HepG2 (cell line): ENCODE data around the gene KANK4. TPM values are rescaled to one million over a fixed set of nuclear protein-coding genes. Genes with fewer than 3 reads are reported as not detected.
A peak's percentile ranks its signal among the peaks of the same experiment; 100 is the strongest.

ENCODE experiments used
- CHCHD3 ChIP-seq: sonication (generic); formaldehyde crosslinking; IDR thresholded peaks from 2 replicates; pipeline ENCODE4 v1.8.0; 2022; ENCODE audit warnings: mild to moderate bottlenecking, missing genetic modification reagents, moderate library complexity
- EP300 ChIP-seq, 3 experiments: sonication (generic) in 1 of 3; formaldehyde crosslinking in 1 of 3; IDR thresholded peaks; 2 replicates each; pipeline versions ENCODE4 v1.5.1 to v1.6.1; 2011 to 2020; ENCODE audit warnings: low read depth in 2 of 3, low read length in 2 of 3, borderline replicate concordance in 1 of 3, improper control_type of control experiment in 1 of 3, mild to moderate bottlenecking in 1 of 3, missing genetic modification reagents in 1 of 3, moderate library complexity in 1 of 3
- HCFC1 ChIP-seq: fragments of 150-350 bp; IDR thresholded peaks from 2 replicates; pipeline ENCODE4 v1.6.1; 2014; ENCODE audit warnings: low read depth, low read length
- HOXA5 ChIP-seq: sonication (generic); formaldehyde crosslinking; IDR thresholded peaks from 2 replicates; pipeline ENCODE4 v1.4.0; 2020; ENCODE audit warnings: missing genetic modification reagents
- IKZF1 ChIP-seq: fragments of 450-650 bp; IDR thresholded peaks from 2 replicates; pipeline ENCODE4 v1.7.1; 2016
- KDM2A ChIP-seq: sonication (generic); formaldehyde crosslinking; IDR thresholded peaks from 2 replicates; pipeline ENCODE4 v1.4.0; 2020; ENCODE audit warnings: low read depth, missing genetic modification reagents, borderline replicate concordance
- KDM3A ChIP-seq: IDR thresholded peaks from 2 replicates; pipeline ENCODE4 v1.6.1; 2018; ENCODE audit warnings: low read depth, missing compliant biosample characterization
- MAF1 ChIP-seq: sonication (generic); formaldehyde crosslinking; IDR thresholded peaks from 2 replicates; pipeline ENCODE4 v1.5.0; 2020; ENCODE audit warnings: missing genetic modification reagents, borderline replicate concordance
- NAIF1 ChIP-seq: sonication (generic); formaldehyde crosslinking; IDR thresholded peaks from 2 replicates; pipeline ENCODE4 v1.5.0; 2020; ENCODE audit warnings: mild to moderate bottlenecking, missing genetic modification reagents, borderline replicate concordance
- NR1H2 ChIP-seq: sonication (generic); formaldehyde crosslinking; IDR thresholded peaks from 2 replicates; pipeline ENCODE4 v1.8.1; 2022; ENCODE audit warnings: low read depth, missing genetic modification reagents, borderline replicate concordance
- NR2F2 ChIP-seq: IDR thresholded peaks from 2 replicates; pipeline ENCODE4 v1.6.1; 2012; ENCODE audit warnings: low read depth, inconsistent platforms, borderline replicate concordance
- PHF20 ChIP-seq: sonication (generic); formaldehyde crosslinking; IDR thresholded peaks from 2 replicates; pipeline ENCODE4 v1.5.0; 2020; ENCODE audit warnings: mild to moderate bottlenecking, missing genetic modification reagents
- RBAK ChIP-seq: sonication (generic); formaldehyde crosslinking; IDR thresholded peaks from 2 replicates; pipeline ENCODE4 v1.5.1; 2020; ENCODE audit warnings: mild to moderate bottlenecking, missing genetic modification reagents
- SOX5 ChIP-seq: IDR thresholded peaks from 2 replicates; pipeline ENCODE4 v1.6.1; 2016; ENCODE audit warnings: borderline replicate concordance
- SPEN ChIP-seq: sonication (generic); formaldehyde crosslinking; IDR thresholded peaks from 2 replicates; pipeline ENCODE4 v1.5.1; 2020; ENCODE audit warnings: low read depth, mild to moderate bottlenecking, missing genetic modification reagents
- SRY ChIP-seq: sonication (generic); formaldehyde crosslinking; IDR thresholded peaks from 2 replicates; pipeline ENCODE4 v1.8.0; 2022; ENCODE audit warnings: mild to moderate bottlenecking, missing genetic modification reagents
- SSRP1 ChIP-seq: IDR thresholded peaks from 2 replicates; pipeline ENCODE4 v1.6.1; 2016; ENCODE audit warnings: control low read depth
- XRCC5 ChIP-seq: fragments of 200-400 bp; formaldehyde crosslinking; optimal IDR thresholded peaks from 2 replicates; pipeline ENCODE3; 2017; ENCODE audit warnings: mild to moderate bottlenecking, low read length
- ZFX ChIP-seq: sonication (generic); formaldehyde crosslinking; IDR thresholded peaks from 2 replicates; pipeline ENCODE4 v1.4.0; 2020; ENCODE audit warnings: mild to moderate bottlenecking, low read depth, missing genetic modification reagents, moderate library complexity
- ZNF232 ChIP-seq: sonication (generic); formaldehyde crosslinking; IDR thresholded peaks from 2 replicates; pipeline ENCODE4 v1.4.0; 2020; ENCODE audit warnings: missing genetic modification reagents, borderline replicate concordance
- ZNF430 ChIP-seq: sonication (generic); formaldehyde crosslinking; IDR thresholded peaks from 2 replicates; pipeline ENCODE4 v1.9.0; 2021; ENCODE audit warnings: mild to moderate bottlenecking, missing genetic modification reagents
- ZNF468 ChIP-seq: sonication (generic); formaldehyde crosslinking; IDR thresholded peaks from 2 replicates; pipeline ENCODE4 v1.8.0; 2022; ENCODE audit warnings: mild to moderate bottlenecking, moderate library complexity, missing genetic modification reagents
- ZNF629 ChIP-seq: sonication (generic); formaldehyde crosslinking; conservative IDR thresholded peaks from 2 replicates; pipeline ENCODE4 v1.5.0; 2020; ENCODE audit warnings: missing genetic modification reagents
- polyA plus RNA-seq, 8 experiments: library from polyadenylated mRNA; depleted of rRNA in 3 of 8; stranded (reverse) in 7 of 8; unstranded in 1 of 8; fragments of >200 nt; fragmentation: Illumina TruSeq in 4 of 8; extraction: Trizol in 4 of 8; gene quantifications; 2 replicates each; pipeline versions ENCODE4 v1.2.1 to v1.2.3, GENCODE V29; 2011 to 2016; ENCODE audit warnings: low read depth in 4 of 8, missing spikeins in 1 of 8, mixed read lengths in 1 of 8; ENCODE audit not compliant: insufficient read depth in 1 of 8
- total RNA-seq, 5 experiments: library from RNA; depleted of rRNA; stranded (reverse); fragments of >200 nt; fragmentation: Illumina TruSeq; extraction: Trizol; gene quantifications; 2 replicates each; pipeline ENCODE4 v1.2.3, GENCODE V29; 2016; ENCODE audit warnings: low read depth in 1 of 5
- TF ChIP-seq, protein P1 (sequence below): IDR thresholded peaks from 2 replicates; pipeline ENCODE4 v1.6.1; 2018; ENCODE audit warnings: missing genetic modification reagents, mild to moderate bottlenecking, missing compliant biosample characterization
- TF ChIP-seq, protein P2 (sequence below): sonication (generic); formaldehyde crosslinking; IDR thresholded peaks from 2 replicates; pipeline ENCODE4 v1.5.0; 2020; ENCODE audit warnings: missing genetic modification reagents
- TF ChIP-seq, protein P3 (sequence below): sonication (generic); formaldehyde crosslinking; IDR thresholded peaks from 2 replicates; pipeline ENCODE4 v1.4.0; 2020; ENCODE audit warnings: missing genetic modification reagents
- TF ChIP-seq, protein P4 (sequence below): sonication (generic); formaldehyde crosslinking; IDR thresholded peaks from 2 replicates; pipeline ENCODE4 v1.4.0; 2020; ENCODE audit warnings: missing genetic modification reagents, mild to moderate bottlenecking, borderline replicate concordance

Gene KANK4
- total and polyA plus RNA-seq, 2 of the 13 experiments (the other 11 are each of a cell fraction or from before 2014, with no cell fraction given), result 16.1 to 25.7 TPM

DNA sequence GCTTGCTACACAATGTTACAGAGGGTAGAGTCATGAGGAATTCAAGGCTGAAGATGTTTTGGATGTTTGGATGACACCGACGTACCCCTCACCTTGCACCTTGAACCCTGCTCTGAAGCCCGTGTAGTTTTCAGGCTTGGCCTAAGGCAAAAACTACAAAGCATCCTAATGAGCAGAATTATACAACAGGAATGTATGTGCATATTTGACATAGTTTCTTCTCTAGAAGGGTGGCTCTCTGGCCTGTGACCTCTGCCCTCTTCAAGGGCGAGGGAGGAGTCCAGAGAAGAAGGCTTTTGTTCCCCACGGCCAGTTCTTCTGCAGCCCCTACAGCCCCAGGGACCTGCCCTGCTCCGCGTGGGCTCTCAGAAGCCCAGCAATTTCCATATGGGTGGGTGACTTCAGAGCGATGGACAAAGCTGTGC is 81.3 kb downstream of the KANK4 start (continued):
- peak; percentile 42; the same call in 1 of the 2 replicates for TF ChIP-seq SPEN (CRISPR knock-in tag)
- TF ChIP-seq RBAK, result no peak
- peak; percentile 75 to 91; a peak in 3 of 4 replicates for TF ChIP-seq EP300 (IDR thresholded peaks at IDR 0.05; ENCODE audit: low read depth in 2 of 2, low read length in 2 of 2)
- TF ChIP-seq EP300 (CRISPR knock-in tag; IDR thresholded peaks at IDR 0.05; ENCODE audit: borderline replicate concordance), result peak; percentile 92
- TF ChIP-seq, protein P1, sequence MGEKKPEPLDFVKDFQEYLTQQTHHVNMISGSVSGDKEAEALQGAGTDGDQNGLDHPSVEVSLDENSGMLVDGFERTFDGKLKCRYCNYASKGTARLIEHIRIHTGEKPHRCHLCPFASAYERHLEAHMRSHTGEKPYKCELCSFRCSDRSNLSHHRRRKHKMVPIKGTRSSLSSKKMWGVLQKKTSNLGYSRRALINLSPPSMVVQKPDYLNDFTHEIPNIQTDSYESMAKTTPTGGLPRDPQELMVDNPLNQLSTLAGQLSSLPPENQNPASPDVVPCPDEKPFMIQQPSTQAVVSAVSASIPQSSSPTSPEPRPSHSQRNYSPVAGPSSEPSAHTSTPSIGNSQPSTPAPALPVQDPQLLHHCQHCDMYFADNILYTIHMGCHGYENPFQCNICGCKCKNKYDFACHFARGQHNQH (CRISPR knock-in tag), result peak; percentile 73
- TF ChIP-seq, protein P2, sequence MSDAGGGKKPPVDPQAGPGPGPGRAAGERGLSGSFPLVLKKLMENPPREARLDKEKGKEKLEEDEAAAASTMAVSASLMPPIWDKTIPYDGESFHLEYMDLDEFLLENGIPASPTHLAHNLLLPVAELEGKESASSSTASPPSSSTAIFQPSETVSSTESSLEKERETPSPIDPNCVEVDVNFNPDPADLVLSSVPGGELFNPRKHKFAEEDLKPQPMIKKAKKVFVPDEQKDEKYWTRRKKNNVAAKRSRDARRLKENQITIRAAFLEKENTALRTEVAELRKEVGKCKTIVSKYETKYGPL (CRISPR knock-in tag), result peak; percentile 95
- no peak for TF ChIP-seq MAF1 (CRISPR knock-in tag)
- TF ChIP-seq HOXA5, result no peak
- TF ChIP-seq, protein P3, sequence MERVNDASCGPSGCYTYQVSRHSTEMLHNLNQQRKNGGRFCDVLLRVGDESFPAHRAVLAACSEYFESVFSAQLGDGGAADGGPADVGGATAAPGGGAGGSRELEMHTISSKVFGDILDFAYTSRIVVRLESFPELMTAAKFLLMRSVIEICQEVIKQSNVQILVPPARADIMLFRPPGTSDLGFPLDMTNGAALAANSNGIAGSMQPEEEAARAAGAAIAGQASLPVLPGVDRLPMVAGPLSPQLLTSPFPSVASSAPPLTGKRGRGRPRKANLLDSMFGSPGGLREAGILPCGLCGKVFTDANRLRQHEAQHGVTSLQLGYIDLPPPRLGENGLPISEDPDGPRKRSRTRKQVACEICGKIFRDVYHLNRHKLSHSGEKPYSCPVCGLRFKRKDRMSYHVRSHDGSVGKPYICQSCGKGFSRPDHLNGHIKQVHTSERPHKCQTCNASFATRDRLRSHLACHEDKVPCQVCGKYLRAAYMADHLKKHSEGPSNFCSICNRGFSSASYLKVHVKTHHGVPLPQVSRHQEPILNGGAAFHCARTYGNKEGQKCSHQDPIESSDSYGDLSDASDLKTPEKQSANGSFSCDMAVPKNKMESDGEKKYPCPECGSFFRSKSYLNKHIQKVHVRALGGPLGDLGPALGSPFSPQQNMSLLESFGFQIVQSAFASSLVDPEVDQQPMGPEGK (CRISPR knock-in tag), result peak; percentile 81
- no peak for TF ChIP-seq SRY (CRISPR knock-in tag)
- no peak for TF ChIP-seq SSRP1
- TF ChIP-seq KDM2A (CRISPR knock-in tag), result no peak; the same call in 1 of the 2 replicates
- 0 out of 2 replicates have a peak, but pooled peaks have one; percentile 20 for TF ChIP-seq ZNF232 (CRISPR knock-in tag)
- TF ChIP-seq SOX5 (CRISPR knock-in tag), result peak; percentile 93; the same call in 1 of the 2 replicates
- TF ChIP-seq PHF20, result no peak
- TF ChIP-seq IKZF1, result no peak
- no peak for TF ChIP-seq ZNF468 (CRISPR knock-in tag)
- TF ChIP-seq KDM3A, result no peak
- TF ChIP-seq CHCHD3 (CRISPR knock-in tag), result no peak
- TF ChIP-seq ZFX (CRISPR knock-in tag), result peak; percentile 63; the same call in 1 of the 2 replicates
- no peak for TF ChIP-seq NAIF1
- TF ChIP-seq HCFC1, result no peak
- peak; percentile 69; the same call in 1 of the 2 replicates for TF ChIP-seq ZNF430
- 0 out of 2 replicates have a peak, but pooled peaks have one; percentile 18 for TF ChIP-seq ZNF629 (CRISPR knock-in tag)
- TF ChIP-seq NR1H2 (CRISPR knock-in tag), result no peak
- TF ChIP-seq XRCC5, result peak; percentile 54
- peak; percentile 96 for TF ChIP-seq NR2F2
- TF ChIP-seq, protein P4, sequence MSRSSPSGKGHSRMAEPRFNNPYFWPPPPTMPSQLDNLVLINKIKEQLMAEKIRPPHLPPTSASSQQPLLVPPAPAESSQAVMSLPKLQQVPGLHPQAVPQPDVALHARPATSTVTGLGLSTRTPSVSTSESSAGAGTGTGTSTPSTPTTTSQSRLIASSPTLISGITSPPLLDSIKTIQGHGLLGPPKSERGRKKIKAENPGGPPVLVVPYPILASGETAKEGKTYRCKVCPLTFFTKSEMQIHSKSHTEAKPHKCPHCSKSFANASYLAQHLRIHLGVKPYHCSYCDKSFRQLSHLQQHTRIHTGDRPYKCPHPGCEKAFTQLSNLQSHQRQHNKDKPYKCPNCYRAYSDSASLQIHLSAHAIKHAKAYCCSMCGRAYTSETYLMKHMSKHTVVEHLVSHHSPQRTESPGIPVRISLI (CRISPR knock-in tag), result peak; percentile 67; the same call in 1 of the 2 replicates
